G401 (cell line): ENCODE measurements around the gene AP1M1. TPM values are rescaled to one million over a fixed set of nuclear protein-coding genes. Genes with fewer than 3 reads are reported as not detected.
A peak's percentile ranks its signal among the peaks of the same experiment; 100 is the strongest.
"Not testable (repeated sequence)": the region's sequence is repeated elsewhere in the genome, so short reads cannot be mapped to it uniquely, and the experiment has no call there.

ENCODE experiments used
- DNase-seq: peaks from one replicate; pipeline ENCODE4 v3.0.0-alpha.2; 2015; ENCODE audit warnings: low spot score
- in situ Hi-C: cut with HindIII; loops from 2 replicates; pipeline ENCODE4 v1.10.0; 2016; ENCODE audit warnings: low sequenced_read_pairs, mixed read lengths
- total RNA-seq: library from RNA; depleted of rRNA; stranded (reverse); fragments of >200 nt; shearing (Covaris generic); gene quantifications from 2 replicates; pipeline ENCODE4 v1.2.3, GENCODE V29; 2014; rRNA removed

AP1M1 gene
- 91.4 and 95.6 TPM in 2 replicates for total RNA-seq

GRCh38 chr19:16197622-16198369 lies at the start of gene AP1M1:
Gene AP1M1, plus strand, starts transcription at chr19:16197911. Its CDS starts 116 bp downstream, at chr19:16198027.
- in situ Hi-C loops, result no loop called here
- peak; percentile 98 for DNase-seq

GRCh38 chr19:16148443-16149229 lies 49.1 kb upstream of the AP1M1 start:
- no peak for DNase-seq
- in situ Hi-C loops, result no loop called here

- in situ Hi-C loops, result no loop called here
- DNase-seq, result no peak
Observed at GRCh38 chr19:16153582-16154336, 44.0 kb upstream of the AP1M1 start.

- DNase-seq, result no peak
- in situ Hi-C loops, result no loop called here
Observed at GRCh38 chr19:16154557-16154956, 43.2 kb upstream of the AP1M1 start.

- in situ Hi-C loops, result no loop called here
- no peak for DNase-seq
Observed at GRCh38 chr19:16155128-16155527, 42.6 kb upstream of the AP1M1 start.

- DNase-seq, result no peak
- in situ Hi-C loops, result no loop called here
Observed at GRCh38 chr19:16156904-16157303, 40.8 kb upstream of the AP1M1 start.

- in situ Hi-C loops, result no loop called here
- no peak for DNase-seq
Observed at GRCh38 chr19:16157601-16158000, 40.1 kb upstream of the AP1M1 start.

- no peak for DNase-seq
- in situ Hi-C loops, result no loop called here
Observed at GRCh38 chr19:16159655-16160054, 38.1 kb upstream of the AP1M1 start.

GRCh38 chr19:16160445-16160942 lies 37.2 kb upstream of the AP1M1 start:
- in situ Hi-C loops, result no loop called here
- no peak for DNase-seq

GRCh38 chr19:16160943-16161560 lies 36.7 kb upstream of the AP1M1 start:
- in situ Hi-C loops, result no loop called here

GRCh38 chr19:16161840-16162239 lies 35.9 kb upstream of the AP1M1 start:
- in situ Hi-C loops, result no loop called here
- no peak for DNase-seq

More at GRCh38 chr19:16160943-16161560, 36.7 kb upstream of the AP1M1 start:
- no peak for DNase-seq

GRCh38 chr19:16164222-16164890 lies 33.4 kb upstream of the AP1M1 start:
- in situ Hi-C loops, result no loop called here
- DNase-seq, result no peak

- in situ Hi-C loops, result no loop called here
- DNase-seq, result no peak
Observed at GRCh38 chr19:16166417-16166816, 31.3 kb upstream of the AP1M1 start.

GRCh38 chr19:16167055-16167454 lies 30.7 kb upstream of the AP1M1 start:
- DNase-seq, result no peak
- in situ Hi-C loops, result no loop called here

GRCh38 chr19:16168465-16169081 lies 29.1 kb upstream of the AP1M1 start:
- in situ Hi-C loops, result no loop called here
- DNase-seq, result no peak

- DNase-seq, result no peak
- in situ Hi-C loops, result no loop called here
Observed at GRCh38 chr19:16170134-16170533, 27.6 kb upstream of the AP1M1 start.

- no peak for DNase-seq
- in situ Hi-C loops, result no loop called here
Observed at GRCh38 chr19:16175954-16176353, 21.8 kb upstream of the AP1M1 start.

GRCh38 chr19:16178866-16179265 lies 18.8 kb upstream of the AP1M1 start:
- in situ Hi-C loops, DNase-seq: not testable (repeated sequence)
